ENCODE results near the gene DCT.
"Not testable (repeated sequence)": the region's sequence is repeated elsewhere in the genome, so short reads cannot be mapped to it uniquely, and the experiment has no call there.

DCT gene

DNA sequence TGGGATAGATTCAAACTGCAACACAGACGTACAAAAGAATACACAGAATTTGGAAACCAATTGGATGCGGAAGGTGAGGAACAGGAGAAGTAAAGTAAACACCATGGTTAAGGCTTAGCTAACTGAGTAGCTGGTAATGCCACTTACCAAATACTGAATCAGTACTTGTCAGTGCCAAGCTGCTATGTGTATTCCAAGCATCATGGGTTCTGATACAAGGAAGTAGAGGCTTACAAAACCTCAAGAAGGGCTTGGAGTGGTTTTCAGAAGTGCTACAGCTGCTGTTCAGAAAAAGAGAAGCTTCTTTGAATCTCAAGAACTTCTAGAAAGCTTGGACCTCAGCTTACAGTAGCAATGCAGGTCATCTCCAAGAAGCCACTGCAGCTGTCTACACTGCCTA, 35.9 kb upstream of the DCT start:
- ChIA-PET CTCF (no interaction called here), POLR2A (interaction anchor here (1.1 kb wide), 1 partner anchor 81 kb away, joined by 3 read pairs; the partner anchor contains the start of gene TGDS)
- no peak for DNase-seq (ENCODE audit: extremely low spot score)
- TF ChIP-seq NFRKB (IDR thresholded peaks at IDR 0.05) (no peak), FOXM1 (IDR thresholded peaks at IDR 0.05; ENCODE audit: borderline replicate concordance) (no peak), LEF1 (IDR thresholded peaks at IDR 0.05; ENCODE audit: borderline replicate concordance) (no peak)
- TF ChIP-seq, protein P1, sequence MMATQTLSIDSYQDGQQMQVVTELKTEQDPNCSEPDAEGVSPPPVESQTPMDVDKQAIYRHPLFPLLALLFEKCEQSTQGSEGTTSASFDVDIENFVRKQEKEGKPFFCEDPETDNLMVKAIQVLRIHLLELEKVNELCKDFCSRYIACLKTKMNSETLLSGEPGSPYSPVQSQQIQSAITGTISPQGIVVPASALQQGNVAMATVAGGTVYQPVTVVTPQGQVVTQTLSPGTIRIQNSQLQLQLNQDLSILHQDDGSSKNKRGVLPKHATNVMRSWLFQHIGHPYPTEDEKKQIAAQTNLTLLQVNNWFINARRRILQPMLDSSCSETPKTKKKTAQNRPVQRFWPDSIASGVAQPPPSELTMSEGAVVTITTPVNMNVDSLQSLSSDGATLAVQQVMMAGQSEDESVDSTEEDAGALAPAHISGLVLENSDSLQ (IDR thresholded peaks at IDR 0.05), result no peak

DNA sequence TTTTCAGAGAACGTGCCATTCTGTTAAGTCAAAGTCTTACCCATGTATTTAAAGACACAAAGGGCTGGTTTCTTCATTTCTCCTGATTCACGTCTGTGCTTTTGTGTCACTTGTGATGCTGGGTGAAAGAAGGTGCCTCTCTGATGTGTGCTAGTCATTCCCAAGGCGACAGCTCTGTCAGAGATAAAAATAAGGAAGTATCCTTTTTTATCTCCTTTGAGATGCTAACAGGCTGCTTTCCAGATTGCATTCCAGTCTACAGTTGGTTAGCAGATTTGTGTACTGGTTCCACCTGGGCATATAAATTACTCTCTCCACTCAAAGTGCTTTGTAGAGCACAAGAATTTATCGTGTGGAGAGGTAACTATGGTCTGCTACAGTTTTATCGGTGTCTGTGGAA, 33.5 kb upstream of the DCT start:
- ChIA-PET CTCF (no interaction called here), POLR2A (interaction anchor here (1.1 kb wide), 1 partner anchor 83 kb away, joined by 3 read pairs; the partner anchor contains the start of gene TGDS)
- no peak for DNase-seq (ENCODE audit: extremely low spot score)
- TF ChIP-seq FOXA1 (IDR thresholded peaks at IDR 0.05) (no peak), ARNT (IDR thresholded peaks at IDR 0.05) (no peak), L3MBTL2 (conservative IDR thresholded peaks at IDR 0.05) (no peak), CTBP1 (IDR thresholded peaks at IDR 0.05; ENCODE audit: borderline replicate concordance) (no peak), LEF1 (IDR thresholded peaks at IDR 0.05; ENCODE audit: borderline replicate concordance) (no peak), SP1 (IDR thresholded peaks at IDR 0.05) (no peak), HDGF (IDR thresholded peaks at IDR 0.05; ENCODE audit: borderline replicate concordance) (no peak)
- TF ChIP-seq, protein P1 (IDR thresholded peaks at IDR 0.05), result no peak

DNA sequence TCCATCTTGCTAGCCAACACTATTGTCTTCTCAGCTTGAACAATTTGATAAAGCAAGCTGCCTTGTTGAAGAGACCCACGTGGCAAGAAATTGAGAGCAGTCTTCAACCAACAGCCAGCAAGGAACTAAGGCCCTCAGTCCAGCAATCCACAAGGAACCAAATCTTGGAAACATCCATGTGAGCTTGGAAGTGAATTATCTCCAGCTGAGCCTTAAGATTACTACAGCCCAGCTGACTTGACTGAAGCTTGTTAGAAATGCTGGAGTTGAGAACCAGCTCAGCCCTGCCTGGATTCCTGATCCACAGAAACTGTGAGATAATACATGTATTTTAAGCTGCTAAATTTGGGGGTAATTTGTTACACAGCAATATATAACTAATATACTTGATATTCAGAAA, 26.2 kb upstream of the DCT start:
- ChIA-PET CTCF (no interaction called here), POLR2A (no interaction called here)
- no peak for TF ChIP-seq BHLHE40 (IDR thresholded peaks at IDR 0.05; ENCODE audit: borderline replicate concordance)
- TF ChIP-seq ARNT (IDR thresholded peaks at IDR 0.05), result no peak
- TF ChIP-seq SP1 (IDR thresholded peaks at IDR 0.05), result no peak
- TF ChIP-seq LEF1 (IDR thresholded peaks at IDR 0.05; ENCODE audit: borderline replicate concordance), result no peak
- TF ChIP-seq SUZ12 (IDR thresholded peaks at IDR 0.05), result no peak
- no peak for TF ChIP-seq ZNF384 (IDR thresholded peaks at IDR 0.05)
- no peak for TF ChIP-seq FOXA1 (IDR thresholded peaks at IDR 0.05)
- TF ChIP-seq, protein P1 (IDR thresholded peaks at IDR 0.05), result no peak
- no peak for TF ChIP-seq ELF4 (IDR thresholded peaks at IDR 0.05)
- DNase-seq (ENCODE audit: extremely low spot score), result no peak

DNA sequence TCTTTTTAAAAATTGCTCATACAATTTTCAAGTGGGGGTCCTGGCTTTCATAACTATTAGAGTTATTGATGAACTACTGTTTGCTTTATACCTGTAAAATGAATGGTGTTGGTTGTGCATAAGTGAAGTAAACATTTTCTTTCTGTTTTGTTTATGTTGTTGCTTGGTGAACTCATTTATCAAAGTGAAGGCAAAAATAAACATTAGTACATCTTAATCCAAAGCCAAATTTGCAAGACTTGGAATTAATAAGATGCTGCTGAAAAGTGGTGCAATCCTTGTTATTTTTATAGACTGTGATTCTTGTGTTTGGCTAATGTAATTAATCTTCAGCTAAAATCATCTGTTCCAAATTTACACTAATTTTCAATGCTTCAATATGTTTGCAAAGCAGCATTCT, 24.4 kb upstream of the DCT start:
- DNase-seq (ENCODE audit: extremely low spot score), result no peak
- POLR2A ChIA-PET, result no interaction called here
- CTCF ChIA-PET, result no interaction called here
- TF ChIP-seq ZNF384 (IDR thresholded peaks at IDR 0.05) (no peak), FOXK2 (IDR thresholded peaks at IDR 0.05) (no peak), SP1 (IDR thresholded peaks at IDR 0.05) (no peak), HDGF (IDR thresholded peaks at IDR 0.05; ENCODE audit: borderline replicate concordance) (no peak), L3MBTL2 (conservative IDR thresholded peaks at IDR 0.05) (no peak), LEF1 (IDR thresholded peaks at IDR 0.05; ENCODE audit: borderline replicate concordance) (no peak), SUZ12 (IDR thresholded peaks at IDR 0.05) (no peak), BHLHE40 (IDR thresholded peaks at IDR 0.05; ENCODE audit: borderline replicate concordance) (no peak), FOXA1 (IDR thresholded peaks at IDR 0.05) (no peak), ARNT (IDR thresholded peaks at IDR 0.05) (no peak), FOXM1 (IDR thresholded peaks at IDR 0.05; ENCODE audit: borderline replicate concordance) (no peak), CTBP1 (IDR thresholded peaks at IDR 0.05; ENCODE audit: borderline replicate concordance) (no peak), TARDBP (IDR thresholded peaks at IDR 0.05) (no peak), ELF4 (IDR thresholded peaks at IDR 0.05) (no peak)
- TF ChIP-seq, protein P1 (IDR thresholded peaks at IDR 0.05), result no peak

DNA sequence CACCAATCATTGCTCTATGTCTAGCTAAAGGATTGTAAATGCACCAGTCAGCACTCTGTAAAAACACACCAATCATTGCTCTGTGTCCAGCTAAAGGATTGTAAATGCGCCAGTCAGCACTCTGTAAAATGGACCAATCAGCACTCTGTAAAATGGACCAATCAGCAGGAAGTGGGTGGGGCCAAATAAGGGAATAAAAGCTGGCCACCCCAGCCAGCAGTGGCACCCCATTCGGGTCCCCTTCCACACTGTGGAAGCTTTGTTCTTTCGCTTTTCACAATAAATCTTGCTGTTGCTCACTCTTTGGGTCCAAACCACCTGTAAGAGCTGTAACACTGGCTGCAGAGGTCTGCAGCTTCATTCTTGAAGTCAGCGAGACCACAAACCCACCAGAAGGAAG, 19.3 kb upstream of the DCT start:
- DNase-seq (ENCODE audit: extremely low spot score); POLR2A ChIA-PET: not testable (repeated sequence)
- CTCF ChIA-PET, result interaction anchor here (0.6 to 1.0 kb wide), 2 partner anchors 9 to 1983 kb away, joined by 3 to 4 read pairs; no protein-coding TSS in a partner anchor

DNA sequence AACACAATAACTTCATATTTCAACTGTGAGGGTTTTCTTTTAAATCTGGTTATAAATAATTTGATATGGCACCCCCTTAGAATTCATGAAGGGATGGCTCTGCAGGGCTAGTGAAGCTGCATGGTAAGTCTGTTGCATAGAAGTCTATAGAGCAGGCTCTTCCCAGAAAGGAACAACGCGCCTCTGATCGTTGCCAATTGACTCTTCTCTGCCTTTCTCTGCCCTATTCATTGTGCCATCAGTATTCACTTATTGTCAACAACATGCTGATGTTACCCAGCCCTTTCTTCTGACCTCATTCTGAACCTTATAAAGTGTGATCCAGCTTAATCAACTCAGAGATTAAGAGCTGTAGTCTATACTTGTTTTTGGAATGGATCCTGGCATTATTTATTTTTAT, 16.3 kb upstream of the DCT start:
- POLR2A ChIA-PET, result interaction anchor here (0.6 kb wide), 1 partner anchor 66 kb away, joined by 4 read pairs; no protein-coding TSS in a partner anchor

More for the DNA sequence above, 16.3 kb upstream of the DCT start:
- TF ChIP-seq FOXA1 (IDR thresholded peaks at IDR 0.05) (no peak), NFRKB (IDR thresholded peaks at IDR 0.05) (no peak), CTBP1 (IDR thresholded peaks at IDR 0.05; ENCODE audit: borderline replicate concordance) (no peak), FOXM1 (IDR thresholded peaks at IDR 0.05; ENCODE audit: borderline replicate concordance) (no peak), SUZ12 (IDR thresholded peaks at IDR 0.05) (no peak), SP1 (IDR thresholded peaks at IDR 0.05) (no peak), TARDBP (IDR thresholded peaks at IDR 0.05) (no peak), L3MBTL2 (conservative IDR thresholded peaks at IDR 0.05) (no peak), LEF1 (IDR thresholded peaks at IDR 0.05; ENCODE audit: borderline replicate concordance) (no peak), HDGF (IDR thresholded peaks at IDR 0.05; ENCODE audit: borderline replicate concordance) (no peak), ZNF384 (IDR thresholded peaks at IDR 0.05) (no peak), ARNT (IDR thresholded peaks at IDR 0.05) (no peak), BHLHE40 (IDR thresholded peaks at IDR 0.05; ENCODE audit: borderline replicate concordance) (no peak)
- TF ChIP-seq, protein P1 (IDR thresholded peaks at IDR 0.05), result no peak
- DNase-seq (ENCODE audit: extremely low spot score), result no peak
- CTCF ChIA-PET, result no interaction called here
